Ishikawa (cell line): ENCODE data around the gene ZNF544.

Experiments
- CEBPB ChIP-seq: IDR thresholded peaks from 2 replicates; pipeline ENCODE4 v1.6.1; 2012
- CREB1 ChIP-seq: IDR thresholded peaks from 2 replicates; pipeline ENCODE4 v1.6.1; 2012; ENCODE audit warnings: low read depth
- EGR1 ChIP-seq: IDR thresholded peaks from 2 replicates; pipeline ENCODE4 v1.6.1; 2012
- EP300 ChIP-seq: IDR thresholded peaks from 2 replicates; pipeline ENCODE4 v1.6.1; 2012; ENCODE audit warnings: borderline replicate concordance
- FOXM1 ChIP-seq: IDR thresholded peaks from 2 replicates; pipeline ENCODE4 v1.6.1; 2012; ENCODE audit warnings: low read depth, borderline replicate concordance
- MAX ChIP-seq: IDR thresholded peaks from 2 replicates; pipeline ENCODE4 v1.6.1; 2012
- NFIC ChIP-seq: IDR thresholded peaks from 2 replicates; pipeline ENCODE4 v1.6.1; 2012
- RAD21 ChIP-seq: IDR thresholded peaks from 2 replicates; pipeline ENCODE4 v1.6.1; 2012; ENCODE audit warnings: low read depth
- REST ChIP-seq: IDR thresholded peaks from 2 replicates; pipeline ENCODE4 v1.6.1; 2012; ENCODE audit warnings: low read depth, mild to moderate bottlenecking
- TAF1 ChIP-seq: IDR thresholded peaks from 2 replicates; pipeline ENCODE4 v1.6.1; 2012; ENCODE audit warnings: low read depth, mild to moderate bottlenecking
- TCF12 ChIP-seq: IDR thresholded peaks from 2 replicates; pipeline ENCODE4 v1.6.1; 2012; ENCODE audit warnings: low read depth
- TEAD4 ChIP-seq: IDR thresholded peaks from 2 replicates; pipeline ENCODE4 v1.6.1; 2012
- USF1 ChIP-seq: IDR thresholded peaks from 2 replicates; pipeline ENCODE4 v1.6.1; 2012
- YY1 ChIP-seq: IDR thresholded peaks from 2 replicates; pipeline ENCODE4 v1.6.1; 2012; ENCODE audit warnings: low read depth
- ZBTB7A ChIP-seq: IDR thresholded peaks from 2 replicates; pipeline ENCODE4 v1.6.1; 2012; ENCODE audit warnings: low read depth

The ZNF544 gene

GRCh38 chr19:58304255-58304654, 75.5 kb downstream of the ZNF544 start:
- TF ChIP-seq CEBPB (0 out of 2 replicates have a peak, but pooled peaks have one; percentile 15), EP300 (no peak)

- no peak for TF ChIP-seq YY1
- TF ChIP-seq REST, result no peak
Observed at GRCh38 chr19:58304748-58305064, 76.0 kb downstream of the ZNF544 start.

GRCh38 chr19:58305065-58305931, 76.6 kb downstream of the ZNF544 start, which contains the start of gene ERVK3-1:
ERVK3-1 (plus strand) TSS chr19:58305377; CDS start chr19:58312169, 6,792 bp downstream.
- TF ChIP-seq CREB1 (peak; percentile 71), EP300 (peak; percentile 19; the same call in 1 of the 2 replicates), FOXM1 (no peak), CEBPB (no peak), USF1 (peak; percentile 69), TAF1 (peak; percentile 90), MAX (peak; percentile 81), RAD21 (no peak), YY1 (peak; percentile 86), REST (no peak), NFIC (no peak), TCF12 (peak; percentile 51), ZBTB7A (no peak), EGR1 (peak; percentile 35; the same call in 1 of the 2 replicates)

GRCh38 chr19:58305932-58306323, 77.2 kb downstream of the ZNF544 start:
- no peak for TF ChIP-seq CEBPB
- no peak for TF ChIP-seq NFIC
- no peak for TF ChIP-seq CREB1
- no peak for TF ChIP-seq TCF12
- no peak for TF ChIP-seq REST
- no peak for TF ChIP-seq RAD21
- no peak for TF ChIP-seq ZBTB7A
- no peak for TF ChIP-seq MAX
- no peak for TF ChIP-seq EGR1
- no peak for TF ChIP-seq YY1
- TF ChIP-seq EP300, result no peak
- TF ChIP-seq USF1, result no peak
- no peak for TF ChIP-seq TEAD4
- no peak for TF ChIP-seq FOXM1
- TF ChIP-seq TAF1, result no peak

- TF ChIP-seq ZBTB7A (no peak), USF1 (no peak), REST (no peak), EGR1 (no peak), NFIC (no peak), RAD21 (no peak), CEBPB (no peak), EP300 (no peak), CREB1 (no peak), MAX (no peak), YY1 (no peak), TAF1 (no peak), TCF12 (no peak), TEAD4 (no peak), FOXM1 (no peak)
Observed at GRCh38 chr19:58307736-58308135, 79.0 kb downstream of the ZNF544 start.
